GM18505 (cell line): ENCODE results near the gene FURIN.

Experiments
- ATAC-seq: cut with Tn5 transposase; IDR thresholded peaks from one replicate; pipeline ENCODE4 v1.9.1; 2021; ENCODE audit not compliant: unreplicated experiment
- POLR2A ChIP-seq: IDR thresholded peaks from 4 replicates; pipeline ENCODE4 v1.6.1; 2011; ENCODE audit warnings: borderline replicate concordance; ENCODE audit not compliant: insufficient read depth, insufficient read length; ENCODE audit errors: extremely low read depth

The FURIN gene

DNA sequence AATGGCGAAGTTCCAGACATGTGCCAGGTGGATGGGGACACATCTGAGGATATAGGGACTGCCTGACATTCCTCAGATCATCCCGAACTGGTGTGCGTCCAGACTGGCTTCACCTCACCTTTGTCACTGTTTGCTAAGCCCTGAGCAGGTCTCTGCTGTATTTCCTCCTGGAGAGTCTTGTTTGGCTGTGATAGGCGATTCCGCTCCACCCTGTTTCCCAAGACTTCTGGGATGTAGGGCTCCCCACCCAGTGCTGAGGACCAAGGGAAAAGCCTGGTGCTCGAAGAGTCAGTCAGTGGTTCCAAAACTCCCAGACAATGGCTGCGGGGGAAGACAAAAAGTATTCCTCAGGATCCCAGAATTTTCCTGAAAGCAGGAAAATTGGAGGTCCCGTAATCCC lies 11.1 kb upstream of the FURIN start:
- ATAC-seq: no peak
- no peak for TF ChIP-seq POLR2A

DNA sequence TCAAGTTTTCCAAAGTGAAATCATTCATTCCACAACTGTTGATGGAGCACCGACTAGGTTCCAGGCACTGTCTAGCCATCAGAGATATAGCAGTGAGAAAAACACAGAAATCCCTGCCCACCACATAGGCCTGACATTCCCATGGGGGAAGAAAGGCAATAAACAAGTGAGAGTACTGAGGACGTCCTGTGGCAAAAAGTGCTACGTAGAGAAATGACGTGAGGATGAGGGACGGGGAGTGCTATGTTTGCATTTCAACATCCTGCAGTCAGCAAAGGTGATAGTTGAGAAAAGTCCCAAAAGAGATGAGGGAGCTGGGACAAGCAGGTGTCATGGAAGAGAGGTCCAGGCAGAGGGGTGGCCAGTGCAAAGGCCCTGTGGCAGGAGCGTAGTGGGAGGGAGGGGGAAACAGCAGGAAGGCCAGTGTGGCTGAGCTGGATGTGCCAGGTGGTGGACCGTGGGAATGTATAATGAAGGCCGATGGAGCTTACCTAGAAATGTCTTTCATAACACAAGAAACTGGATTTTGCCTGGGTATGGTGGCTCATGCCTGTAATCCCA lies 10.4 kb upstream of the FURIN start:
- TF ChIP-seq POLR2A: no peak
- ATAC-seq: no peak

DNA sequence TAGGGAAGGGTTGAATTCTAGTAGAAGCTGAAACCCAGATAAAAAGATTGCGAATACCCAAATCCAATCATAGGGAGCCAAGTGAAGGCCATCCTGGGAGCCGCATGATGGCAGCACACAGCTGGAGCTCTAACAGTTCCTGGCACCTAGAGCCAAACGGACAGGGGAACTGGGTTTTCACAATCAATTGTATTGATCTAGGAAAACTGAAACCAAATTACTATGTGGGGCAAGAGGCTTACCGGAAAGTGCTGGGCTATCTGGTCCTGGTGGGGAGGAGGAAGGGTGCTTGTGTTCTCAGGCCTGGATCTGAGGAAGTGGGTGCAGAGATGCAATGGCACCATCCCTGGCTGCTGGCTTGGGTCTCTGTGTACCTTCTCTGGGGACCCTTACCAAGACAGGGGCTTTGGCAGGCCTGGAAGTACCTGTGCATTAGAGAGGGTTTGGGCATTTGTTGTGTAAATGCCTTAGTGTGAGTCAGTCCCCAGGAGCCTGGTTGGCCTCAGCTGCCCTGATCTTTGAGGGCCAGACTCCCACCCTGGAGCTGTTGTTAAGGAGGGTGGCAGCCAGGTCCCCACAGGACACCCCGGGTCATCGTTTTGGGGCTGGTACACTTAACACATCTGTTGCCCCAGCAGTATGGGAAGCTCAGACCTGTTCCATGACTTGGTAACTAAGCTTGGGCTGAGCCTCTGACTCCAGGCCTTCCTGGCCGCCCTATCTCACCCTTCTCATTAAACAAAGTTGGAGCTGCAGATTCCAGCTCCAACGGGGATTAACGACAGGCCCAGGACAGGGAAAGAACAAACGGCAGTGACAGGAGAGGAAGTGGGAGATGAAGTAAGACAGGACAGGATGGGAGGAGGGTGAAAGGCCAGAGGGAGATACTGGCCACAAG lies 8.9 kb upstream of the FURIN start:
- no peak for ATAC-seq
- TF ChIP-seq POLR2A: no peak

DNA sequence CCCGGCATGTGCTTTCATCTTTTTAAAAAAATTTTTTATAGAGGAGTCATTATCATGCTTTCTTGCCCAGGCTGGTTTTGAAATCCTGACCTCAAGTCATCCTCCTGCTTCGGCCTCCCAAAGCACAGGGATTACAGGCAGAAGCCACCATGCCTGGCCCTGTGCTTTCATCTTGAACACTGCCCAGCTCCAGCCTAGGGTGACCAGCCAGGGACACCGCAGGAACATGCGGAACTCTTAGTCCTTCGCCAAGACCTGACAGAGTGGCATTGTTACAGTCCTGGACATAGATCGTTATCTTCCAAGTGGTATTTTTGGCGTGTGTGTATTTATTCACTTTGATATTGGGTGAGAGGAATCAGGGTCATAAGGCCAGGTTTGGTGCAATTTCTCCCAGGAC lies 7.9 kb upstream of the FURIN start:
- ATAC-seq: no peak
- no peak for TF ChIP-seq POLR2A

DNA sequence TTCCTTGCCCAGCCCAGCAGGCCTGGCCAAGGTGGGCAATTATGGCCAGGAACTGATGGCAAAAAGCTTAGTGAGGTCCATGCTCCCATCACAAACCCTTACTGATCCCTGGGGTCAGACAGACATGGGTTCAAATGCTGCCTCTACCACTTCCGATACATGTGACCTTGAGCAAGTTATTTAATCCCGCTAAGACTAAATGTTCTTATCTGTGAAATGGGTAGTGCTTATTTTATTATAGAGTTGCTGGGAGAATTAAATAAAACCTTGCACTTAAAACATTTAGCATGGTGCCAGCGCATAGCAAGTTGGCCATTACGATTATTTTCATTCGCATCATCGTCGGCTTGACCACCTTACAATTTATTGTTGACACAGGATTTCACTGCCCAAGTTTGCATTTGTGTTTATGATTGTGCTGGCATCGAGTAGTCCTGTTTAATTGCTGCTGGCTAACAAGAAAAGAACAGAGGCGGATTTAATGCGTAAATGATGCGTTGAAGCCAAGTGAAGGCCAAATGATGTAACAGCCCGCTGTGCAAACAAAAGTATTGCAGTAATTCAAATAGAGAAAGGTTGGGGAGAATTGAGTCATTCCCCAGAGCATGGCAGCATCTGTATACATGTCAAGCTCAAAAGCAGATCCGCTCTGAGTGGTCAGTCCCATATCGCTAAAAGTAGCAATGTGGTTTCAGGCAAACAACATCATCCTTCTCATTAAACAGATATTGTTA lies 7.3 kb upstream of the FURIN start:
- ATAC-seq: no peak
- no peak for TF ChIP-seq POLR2A

DNA sequence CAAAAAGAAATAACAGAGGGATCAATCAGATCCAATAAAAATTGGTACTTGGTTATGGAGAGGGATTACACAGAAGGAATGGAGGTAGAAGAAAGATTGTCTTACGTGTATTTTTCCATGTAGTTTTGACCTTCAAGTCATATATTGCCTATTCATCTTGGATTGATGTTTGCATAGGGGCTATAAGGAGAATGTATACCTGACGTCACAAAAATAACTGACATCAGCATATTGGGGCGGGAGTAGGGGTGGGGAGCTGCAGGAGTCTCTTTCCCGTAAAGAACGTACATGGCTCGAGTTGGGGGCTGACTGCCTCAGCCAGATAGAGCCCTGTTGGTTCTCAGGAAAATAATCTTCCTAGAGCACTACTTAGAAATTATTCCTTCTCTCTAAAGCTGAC lies 5.9 kb upstream of the FURIN start:
- no peak for TF ChIP-seq POLR2A
- ATAC-seq: no peak

DNA sequence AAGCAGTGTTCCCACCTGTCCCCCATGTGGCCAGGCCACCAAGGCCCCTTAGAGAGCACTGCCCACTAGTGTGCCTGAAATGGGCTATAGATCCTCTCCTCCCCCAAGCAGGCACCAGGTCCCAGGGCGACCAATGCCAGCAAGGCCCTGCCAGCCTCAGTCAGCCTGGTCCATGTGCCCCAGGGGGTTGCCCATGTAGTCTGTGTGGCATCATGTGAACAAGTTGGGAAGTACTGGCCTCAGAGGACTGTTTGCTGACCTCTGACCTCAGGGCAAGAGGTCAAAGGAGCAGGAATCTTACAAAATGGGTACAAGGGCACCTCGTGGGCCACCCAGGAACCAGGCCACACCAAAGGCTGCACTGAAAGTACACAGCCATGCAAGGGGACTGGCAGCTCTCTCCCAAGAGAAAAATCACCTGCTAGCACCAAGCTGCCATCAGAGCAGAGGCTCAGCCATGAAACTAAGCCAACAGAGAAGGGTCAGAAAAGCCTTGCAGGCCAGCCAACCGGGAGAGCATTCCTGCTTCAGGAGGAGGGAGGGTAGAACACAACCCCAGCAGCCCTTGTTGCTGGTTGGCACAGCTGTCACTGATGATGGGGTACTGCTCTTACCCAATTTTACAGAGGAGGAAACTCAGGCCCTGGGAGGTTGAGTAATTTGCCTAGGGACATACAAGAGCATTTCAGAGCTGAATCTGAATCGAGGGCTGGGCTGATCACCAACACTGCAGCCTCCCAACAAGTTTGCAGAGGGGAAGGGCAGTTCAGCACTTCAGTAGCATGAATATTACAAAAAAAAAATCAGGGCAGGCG lies 5.2 kb upstream of the FURIN start:
- TF ChIP-seq POLR2A: no peak
- ATAC-seq: no peak

DNA sequence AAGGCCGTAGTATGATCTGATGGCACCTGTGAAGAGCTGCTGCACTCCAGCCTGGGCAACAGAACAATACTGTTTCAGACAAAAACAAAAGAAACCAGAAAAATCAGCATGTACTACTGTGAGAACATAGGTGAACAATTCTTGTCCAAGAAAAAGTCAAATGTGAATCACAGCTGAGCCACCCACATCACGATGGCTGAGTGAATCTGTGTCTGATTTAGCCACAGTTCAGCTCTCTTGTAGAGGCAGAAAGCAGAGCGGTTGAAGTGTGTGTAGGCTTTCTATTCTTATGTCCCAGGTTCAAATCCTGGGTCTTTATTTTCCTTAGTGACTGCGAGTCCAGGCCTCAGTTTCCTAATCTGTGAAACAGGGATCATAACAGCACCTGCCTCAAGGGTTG lies 4.4 kb upstream of the FURIN start:
- TF ChIP-seq POLR2A: no peak
- no peak for ATAC-seq

DNA sequence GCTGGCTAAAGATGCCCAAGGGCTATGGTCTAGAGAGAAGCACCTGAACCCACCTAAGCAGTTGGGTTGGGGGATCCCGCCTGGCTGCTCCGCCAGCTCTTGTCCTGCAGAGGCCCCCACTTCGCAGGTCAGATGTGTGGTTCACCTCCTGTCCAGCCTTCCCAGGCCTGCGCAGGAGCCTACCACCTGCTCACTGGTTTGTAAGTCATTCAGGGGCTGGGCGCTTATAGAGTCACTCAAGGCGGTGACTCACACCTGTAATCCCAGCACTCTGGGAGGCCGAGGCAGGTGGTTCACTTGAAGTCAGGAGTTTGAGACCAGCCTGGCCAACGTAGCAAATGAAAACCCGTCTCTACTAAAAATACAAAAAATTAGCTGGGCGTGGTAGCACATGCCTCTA lies 3.9 kb upstream of the FURIN start:
- no peak for TF ChIP-seq POLR2A
- ATAC-seq: no peak

DNA sequence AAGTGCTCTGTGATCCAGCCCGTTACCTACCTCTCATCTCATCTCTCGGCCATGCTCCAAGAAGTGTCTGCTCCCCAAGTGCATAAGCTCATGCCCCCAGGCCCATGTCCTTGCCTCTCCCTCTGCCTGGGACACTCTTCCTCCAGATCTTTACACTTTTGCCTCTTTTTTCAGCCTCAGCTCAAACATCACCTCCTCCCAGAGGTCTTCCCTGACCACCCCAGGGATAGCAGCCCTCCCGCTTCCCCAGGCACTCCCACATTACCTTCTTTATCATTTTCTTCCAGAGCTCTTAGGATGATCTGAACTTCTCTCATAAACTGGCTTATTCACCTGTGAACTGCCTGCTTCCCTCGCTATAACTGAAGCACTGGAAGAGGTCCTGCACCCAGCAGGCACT lies 2.7 kb upstream of the FURIN start:
- ATAC-seq: no peak
- no peak for TF ChIP-seq POLR2A

DNA sequence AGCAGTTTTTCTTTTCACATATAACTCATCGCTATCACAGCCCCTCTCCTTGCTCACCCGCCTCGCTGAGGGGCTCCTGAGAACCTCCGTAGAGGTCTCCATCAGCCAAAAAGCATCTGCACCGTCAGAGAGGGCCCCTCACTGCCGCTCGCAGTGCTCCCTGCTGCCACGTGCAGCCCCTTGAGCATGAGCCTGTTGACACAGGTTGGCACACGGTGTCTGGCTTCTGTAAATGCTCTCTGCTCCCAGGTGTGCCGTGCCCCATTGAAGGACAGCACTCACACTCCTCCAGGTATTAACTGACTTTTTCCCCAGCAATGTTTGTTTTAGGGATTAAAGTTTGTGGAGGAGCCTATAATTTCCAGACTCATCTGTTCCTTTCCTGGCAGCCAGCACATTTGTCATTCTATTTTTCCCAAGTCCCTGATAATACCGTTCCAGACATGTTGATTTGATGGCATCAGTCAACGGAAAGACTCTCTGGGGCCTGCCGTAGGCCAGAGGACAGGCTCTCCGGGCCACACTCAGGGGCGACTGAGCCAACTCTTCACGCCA lies 2.1 kb upstream of the FURIN start:
- ATAC-seq: no peak
- no peak for TF ChIP-seq POLR2A

DNA sequence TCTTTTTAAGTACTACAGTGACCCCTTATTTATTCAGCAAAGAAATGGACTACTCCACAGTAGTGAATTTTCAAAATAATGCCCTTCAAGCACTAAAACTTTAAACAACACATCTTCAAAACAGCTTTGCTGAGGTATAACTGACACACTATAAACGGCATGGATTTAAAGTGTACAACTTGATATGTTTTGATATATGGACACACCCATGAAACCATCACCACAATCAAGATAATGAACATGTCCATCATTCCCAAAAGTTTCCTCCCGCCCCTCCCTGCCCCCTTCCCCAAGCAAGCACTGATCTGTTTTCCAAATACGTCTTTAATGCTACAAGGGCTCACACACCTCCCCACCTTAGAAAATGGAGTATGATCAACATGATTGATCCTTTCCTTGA lies 1.6 kb upstream of the FURIN start:
- no peak for ATAC-seq

DNA sequence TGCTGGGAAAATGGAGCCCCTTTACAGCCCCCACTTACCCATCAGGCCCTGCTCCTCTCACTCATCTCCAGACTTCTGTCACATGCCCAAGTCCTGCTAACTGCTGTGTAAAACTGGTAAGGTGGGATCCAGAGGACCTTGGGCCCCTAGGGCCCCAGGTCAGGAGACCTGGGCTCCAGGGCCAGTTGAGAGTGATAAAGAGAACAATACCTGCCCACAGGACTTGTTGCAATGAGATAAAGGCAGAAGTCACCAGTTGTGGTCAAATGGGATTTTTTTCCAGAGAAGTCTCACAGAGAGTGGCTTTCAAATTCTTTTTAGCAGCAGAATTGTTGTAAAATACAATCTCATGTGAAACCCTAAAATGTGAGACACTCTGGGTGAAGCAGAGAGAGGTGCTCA lies 753 bp downstream of the FURIN start:
- no peak for ATAC-seq
- TF ChIP-seq POLR2A: no peak

More for the DNA sequence above, 1.6 kb upstream of the FURIN start:
- TF ChIP-seq POLR2A: no peak
